Activated CD4-positive, alpha-beta memory T cell treated with anti-CD3 and anti-CD28 coated beads for 36 hours (primary cell): Measurements from ENCODE around the gene HCCS. TPM values are rescaled to one million over a fixed set of nuclear protein-coding genes. Genes with fewer than 3 reads are reported as not detected.

Source experiments
- CTCF ChIA-PET: fragments of 350-600 bp; sonication (Branson Sonifier 250); formaldehyde crosslinking; loops from one replicate; lab custom pipeline; 2021; ENCODE audit warnings: antibody characterized with exemption, inconsistent platforms; lab: Charles Lee
- POLR2A ChIA-PET: fragments of 350-600 bp; sonication (Branson Sonifier 250); formaldehyde crosslinking; loops from one replicate; lab custom pipeline; 2021; ENCODE audit warnings: antibody characterized with exemption; lab: Charles Lee
- DNase-seq: peaks from one replicate; pipeline ENCODE4 v3.0.0-alpha.2; 2020
- H3K27ac Mint-ChIP-seq: one replicate; pipeline ENCODE4 v1.8.0; 2021; ENCODE audit warnings: mixed read lengths
- H3K27me3 Mint-ChIP-seq: one replicate; pipeline ENCODE4 v1.8.0; 2021; ENCODE audit warnings: mixed read lengths
- H3K36me3 Mint-ChIP-seq: one replicate; pipeline ENCODE4 v1.8.0; 2021; ENCODE audit warnings: mixed read lengths
- H3K4me1 Mint-ChIP-seq: one replicate; pipeline ENCODE4 v1.8.0; 2021; ENCODE audit warnings: low read depth, mixed read lengths
- H3K4me3 Mint-ChIP-seq: one replicate; pipeline ENCODE4 v1.8.0; 2021; ENCODE audit warnings: mild to moderate bottlenecking, mixed read lengths
- H3K9me3 Mint-ChIP-seq: one replicate; pipeline ENCODE4 v1.8.0; 2021; ENCODE audit warnings: mixed read lengths
- intact Hi-C: fragments of 100-400 bp; cut with micrococcal nuclease; formaldehyde crosslinking; loops from one replicate; pipeline ENCODE4 v1.15.1; 2023
- total RNA-seq, 2 experiments: library from RNA; stranded (reverse); gene quantifications; one replicate each; pipeline ENCODE4 v1.2.3, GENCODE V29; 2021

HCCS gene
- total RNA-seq, 2 experiments from 2014 or later = 23.5 to 26.8 TPM

- intact Hi-C loops = no loop called here
- POLR2A ChIA-PET = no interaction called here
- no peak for DNase-seq
- Mint-ChIP-seq H3K9me3 (no peaks in the 10 kb centered on the region), H3K4me1 (no peaks in the 10 kb centered on the region), H3K4me3 (no peak overlapping the region), H3K36me3 (no peaks in the 10 kb centered on the region), H3K27me3 (no peaks in the 10 kb centered on the region), H3K27ac (no peak overlapping the region)
- CTCF ChIA-PET = no interaction called here
Observed at GRCh38 chrX:11164433-11164832, 53.3 kb downstream of the HCCS start.

- H3K27me3 Mint-ChIP-seq = peaks cover 4% of the 10 kb centered on the region
- H3K4me1 Mint-ChIP-seq = no peaks in the 10 kb centered on the region
- H3K4me3 Mint-ChIP-seq = no peak overlapping the region
- no peaks in the 10 kb centered on the region for H3K36me3 Mint-ChIP-seq
- no peak overlapping the region for H3K27ac Mint-ChIP-seq
- H3K9me3 Mint-ChIP-seq = no peaks in the 10 kb centered on the region
- no peak for DNase-seq
- ChIA-PET CTCF (no interaction called here), POLR2A (no interaction called here)
- intact Hi-C loops = no loop called here
Observed at GRCh38 chrX:11171956-11172355, 60.8 kb downstream of the HCCS start.

- no peaks in the 10 kb centered on the region for H3K4me1 Mint-ChIP-seq
- H3K27ac Mint-ChIP-seq = no peak overlapping the region
- intact Hi-C loops = no loop called here
- POLR2A ChIA-PET = no interaction called here
- CTCF ChIA-PET = no interaction called here
- H3K36me3 Mint-ChIP-seq = no peaks in the 10 kb centered on the region
- H3K4me3 Mint-ChIP-seq = no peak overlapping the region
- no peaks in the 10 kb centered on the region for H3K9me3 Mint-ChIP-seq
- no peak for DNase-seq
- peaks cover 4% of the 10 kb centered on the region for H3K27me3 Mint-ChIP-seq
Observed at GRCh38 chrX:11172415-11172814, 61.3 kb downstream of the HCCS start.

Other genes with a start within 250 kb of the HCCS start
- not detected for gene AMELX, start 182.1 kb downstream of the HCCS start, total RNA-seq